22Rv1 (cell line): ENCODE results near the gene DDC.
A peak's percentile ranks its signal among the peaks of the same experiment; 100 is the strongest.
"Not testable (repeated sequence)": the region's sequence is repeated elsewhere in the genome, so short reads cannot be mapped to it uniquely, and the experiment has no call there.

Experiments
- H3K27ac ChIP-seq: fragments of 450-650 bp; 2 replicates; pipeline ENCODE4 v1.5.1; 2017
- CTCF ChIP-seq: fragments of 450-650 bp; IDR thresholded peaks from 2 replicates; pipeline ENCODE4 v1.5.1; 2017; ENCODE audit warnings: mild to moderate bottlenecking
- ZFX ChIP-seq: fragments of 450-650 bp; IDR thresholded peaks from 2 replicates; pipeline ENCODE4 v1.6.1; 2017; ENCODE audit warnings: antibody characterized with exemption, borderline replicate concordance

DDC gene

GRCh38 chr7:50588937-50589336 is 23.7 kb upstream of the DDC start:
- TF ChIP-seq CTCF (no peak; the same call in 1 of the 2 replicates), ZFX (no peak)
- no peak overlapping the region for H3K27ac ChIP-seq

DNA sequence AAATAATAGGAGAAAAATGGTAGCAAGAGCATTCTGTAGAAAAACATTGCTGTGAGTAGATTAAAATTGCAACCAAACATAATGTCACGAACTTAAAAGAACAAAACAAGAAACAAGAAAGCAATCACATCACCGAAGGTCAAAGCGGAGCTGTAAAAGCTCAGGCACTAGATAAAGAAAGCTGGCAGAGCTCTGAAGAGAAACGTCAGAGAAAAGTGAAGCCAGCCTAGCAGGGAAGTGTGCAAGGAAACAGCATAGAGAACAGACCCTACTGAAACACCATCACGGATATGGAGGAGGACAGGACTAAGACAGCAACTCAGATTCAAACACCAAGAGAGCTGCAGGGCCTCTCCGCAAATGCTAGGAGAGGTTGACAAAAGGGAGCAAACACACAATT is 22.5 kb upstream of the DDC start:
- TF ChIP-seq CTCF (no peak), ZFX (no peak)
- no peak overlapping the region for H3K27ac ChIP-seq

DNA sequence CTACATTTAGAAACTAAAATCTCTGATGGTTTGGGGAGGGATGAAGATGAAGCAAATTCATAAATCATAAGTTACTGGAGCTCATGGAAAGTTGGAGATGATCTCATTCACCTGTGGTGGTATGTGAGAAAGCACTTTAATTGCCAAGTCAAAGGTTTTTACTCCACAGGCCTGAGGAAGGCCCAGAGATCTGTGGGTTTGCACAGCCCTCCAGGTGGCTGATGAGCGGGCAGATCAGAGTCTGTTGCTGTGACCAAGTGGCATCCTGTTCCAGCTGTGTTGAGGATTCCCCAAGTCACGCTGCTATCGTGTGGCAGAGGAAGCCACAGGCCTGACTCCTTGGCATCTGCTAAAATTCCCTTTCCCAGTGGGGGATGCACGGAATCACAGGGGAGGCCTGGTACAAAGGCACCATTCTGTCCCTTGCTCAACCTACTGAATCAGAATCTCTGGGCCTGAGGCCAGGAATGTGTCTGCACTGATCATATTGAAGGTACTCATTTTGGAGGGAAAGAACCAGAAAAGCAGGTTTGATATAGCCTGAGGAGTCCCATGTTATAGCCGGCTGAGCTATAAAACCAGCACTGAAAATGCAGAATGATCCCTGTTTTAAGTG is 19.7 kb upstream of the DDC start:
- TF ChIP-seq CTCF: no peak
- no peak for TF ChIP-seq ZFX
- H3K27ac ChIP-seq: peak overlapping the region; percentile 33; the same call in 1 of the 2 replicates

- no peak overlapping the region for H3K27ac ChIP-seq
- TF ChIP-seq ZFX: no peak
Observed at GRCh38 chr7:50584386-50584785, 19.2 kb upstream of the DDC start.

GRCh38 chr7:50583295-50583694 is 18.1 kb upstream of the DDC start:
- not testable (repeated sequence) for H3K27ac ChIP-seq

DNA sequence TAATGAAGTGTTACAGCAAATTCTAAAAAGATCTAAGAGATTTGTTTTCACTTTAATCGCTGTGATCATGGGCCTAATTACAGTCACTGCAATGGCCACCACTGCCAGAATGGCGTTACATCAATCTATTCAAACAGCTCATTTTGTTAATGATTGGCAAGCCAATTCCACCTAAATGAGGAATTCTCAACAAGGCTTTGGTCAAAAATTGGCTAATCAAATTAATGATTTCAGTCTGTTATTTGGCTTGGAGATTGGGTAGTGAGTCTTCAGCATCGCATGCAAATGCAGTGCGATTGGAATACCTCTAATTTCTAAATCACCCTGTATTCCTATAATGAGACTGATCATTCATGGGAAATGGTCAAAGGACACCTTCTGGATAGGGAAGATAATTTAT is 17.1 kb upstream of the DDC start:
- not testable (repeated sequence) for H3K27ac ChIP-seq

- not testable (repeated sequence) for H3K27ac ChIP-seq
Observed at GRCh38 chr7:50580666-50581065, 15.5 kb upstream of the DDC start.

DNA sequence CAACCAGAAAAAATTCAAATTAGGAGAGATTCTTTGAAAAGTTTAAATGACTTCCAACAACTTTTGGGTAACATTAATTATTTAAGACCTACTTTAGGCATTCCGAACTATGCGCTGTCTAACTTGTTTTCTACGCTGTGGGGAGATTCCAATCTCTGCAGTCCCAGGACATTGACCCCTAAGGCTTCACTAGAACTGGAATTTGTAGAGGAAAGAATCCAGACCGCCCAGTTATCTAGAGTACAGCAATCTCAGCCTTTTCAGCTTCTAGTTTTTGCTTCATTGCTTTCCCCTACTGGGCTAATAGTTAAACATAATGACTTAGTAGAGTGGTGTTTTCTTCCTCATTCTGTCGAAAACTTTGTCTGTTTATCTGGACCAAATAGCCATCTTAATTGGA is 14.9 kb upstream of the DDC start:
- no peak for TF ChIP-seq CTCF
- TF ChIP-seq ZFX: no peak

GRCh38 chr7:50578105-50578504 is 12.9 kb upstream of the DDC start:
- not testable (repeated sequence) for H3K27ac ChIP-seq

More for the DNA sequence above, 14.9 kb upstream of the DDC start:
- H3K27ac ChIP-seq: no peak overlapping the region

GRCh38 chr7:50577569-50577968 is 12.4 kb upstream of the DDC start:
- no peak overlapping the region for H3K27ac ChIP-seq
- TF ChIP-seq CTCF (no peak), ZFX (no peak)

DNA sequence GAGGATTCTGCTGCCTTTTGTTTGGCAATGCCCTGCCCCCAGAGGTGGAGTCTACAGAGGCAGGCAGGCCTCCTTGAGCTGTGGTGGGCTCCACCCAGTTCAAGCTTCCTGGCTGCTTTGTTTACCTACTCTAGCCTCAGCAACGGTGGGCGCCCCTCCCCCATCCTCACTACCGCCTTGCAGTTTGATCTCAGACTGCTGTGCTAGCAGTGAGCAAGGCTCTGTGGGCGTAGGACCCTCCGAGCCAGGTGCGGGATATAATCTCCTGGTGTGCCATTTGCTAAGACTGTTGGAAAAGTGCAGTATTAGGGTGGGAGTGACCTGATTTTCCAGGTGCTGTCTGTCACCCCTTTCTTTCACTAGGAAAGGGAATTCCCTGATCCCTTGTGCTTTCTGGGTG is 11.2 kb upstream of the DDC start:
- H3K27ac ChIP-seq: not testable (repeated sequence)
